ENCODE data around the gene PTPRN2.

PTPRN2 gene

GRCh38 chr7:157890921-157891401, 696.7 kb downstream of the PTPRN2 start:
- Mint-ChIP-seq H3K4me1 (peaks cover 35% of the 10 kb centered on the region), H3K4me3 (no peak overlapping the region), H3K27me3 (no peaks in the 10 kb centered on the region), H3K27ac (peak overlapping the region; percentile 77), H3K9me3 (no peaks in the 10 kb centered on the region), H3K36me3 (no peaks in the 10 kb centered on the region)

- H3K9me3 Mint-ChIP-seq = no peaks in the 10 kb centered on the region
- H3K27ac Mint-ChIP-seq = no peak overlapping the region
- H3K27me3 Mint-ChIP-seq = no peaks in the 10 kb centered on the region
- H3K4me3 Mint-ChIP-seq = no peak overlapping the region
- H3K36me3 Mint-ChIP-seq = no peaks in the 10 kb centered on the region
- peaks cover 39% of the 10 kb centered on the region for H3K4me1 Mint-ChIP-seq
These were observed 698.1 kb downstream of the PTPRN2 start for GRCh38 chr7:157889480-157889879.

GRCh38 chr7:157888579-157888978, 699.0 kb downstream of the PTPRN2 start:
- peaks cover 39% of the 10 kb centered on the region for H3K4me1 Mint-ChIP-seq

GRCh38 chr7:157887400-157887799, 700.2 kb downstream of the PTPRN2 start:
- Mint-ChIP-seq H3K4me1 (peaks cover 39% of the 10 kb centered on the region), H3K4me3 (no peak overlapping the region)

More at GRCh38 chr7:157888579-157888978, 699.0 kb downstream of the PTPRN2 start:
- no peaks in the 10 kb centered on the region for H3K36me3 Mint-ChIP-seq
- no peaks in the 10 kb centered on the region for H3K27me3 Mint-ChIP-seq
- no peaks in the 10 kb centered on the region for H3K9me3 Mint-ChIP-seq
- no peak overlapping the region for H3K27ac Mint-ChIP-seq
- no peak overlapping the region for H3K4me3 Mint-ChIP-seq

GRCh38 chr7:157886711-157887110, 700.9 kb downstream of the PTPRN2 start:
- Mint-ChIP-seq H3K4me3 (no peak overlapping the region), H3K9me3 (no peaks in the 10 kb centered on the region), H3K27ac (no peak overlapping the region), H3K27me3 (no peaks in the 10 kb centered on the region), H3K4me1 (peaks cover 37% of the 10 kb centered on the region), H3K36me3 (no peaks in the 10 kb centered on the region)

More at GRCh38 chr7:157887400-157887799, 700.2 kb downstream of the PTPRN2 start:
- no peaks in the 10 kb centered on the region for H3K36me3 Mint-ChIP-seq
- H3K27ac Mint-ChIP-seq = no peak overlapping the region
- no peaks in the 10 kb centered on the region for H3K27me3 Mint-ChIP-seq
- no peaks in the 10 kb centered on the region for H3K9me3 Mint-ChIP-seq

GRCh38 chr7:157886266-157886665, 701.4 kb downstream of the PTPRN2 start:
- H3K27ac Mint-ChIP-seq = no peak overlapping the region

GRCh38 chr7:157885140-157885539, 702.5 kb downstream of the PTPRN2 start:
- peaks cover 5% of the 10 kb centered on the region for H3K36me3 Mint-ChIP-seq
- H3K9me3 Mint-ChIP-seq = no peaks in the 10 kb centered on the region
- no peaks in the 10 kb centered on the region for H3K27me3 Mint-ChIP-seq
- no peak overlapping the region for H3K27ac Mint-ChIP-seq
- H3K4me1 Mint-ChIP-seq = peaks cover 31% of the 10 kb centered on the region
- no peak overlapping the region for H3K4me3 Mint-ChIP-seq

More at GRCh38 chr7:157886266-157886665, 701.4 kb downstream of the PTPRN2 start:
- Mint-ChIP-seq H3K4me3 (no peak overlapping the region), H3K4me1 (peaks cover 33% of the 10 kb centered on the region), H3K9me3 (no peaks in the 10 kb centered on the region), H3K27me3 (no peaks in the 10 kb centered on the region), H3K36me3 (no peaks in the 10 kb centered on the region)

GRCh38 chr7:157884461-157885062, 703.1 kb downstream of the PTPRN2 start:
- Mint-ChIP-seq H3K27ac (no peak overlapping the region), H3K36me3 (peaks cover 5% of the 10 kb centered on the region), H3K4me3 (no peak overlapping the region), H3K9me3 (no peaks in the 10 kb centered on the region), H3K4me1 (peaks cover 27% of the 10 kb centered on the region), H3K27me3 (no peaks in the 10 kb centered on the region)

- H3K9me3 Mint-ChIP-seq = no peaks in the 10 kb centered on the region
- peak overlapping the region; percentile 46 for H3K4me3 Mint-ChIP-seq
- no peak overlapping the region for H3K27ac Mint-ChIP-seq
- peaks cover 5% of the 10 kb centered on the region for H3K36me3 Mint-ChIP-seq
- no peaks in the 10 kb centered on the region for H3K27me3 Mint-ChIP-seq
- H3K4me1 Mint-ChIP-seq = peaks cover 18% of the 10 kb centered on the region
These were observed 706.4 kb downstream of the PTPRN2 start for GRCh38 chr7:157881048-157881771.

GRCh38 chr7:157879391-157879790, 708.2 kb downstream of the PTPRN2 start:
- Mint-ChIP-seq H3K4me1 (peaks cover 22% of the 10 kb centered on the region), H3K36me3 (peaks cover 5% of the 10 kb centered on the region), H3K9me3 (no peaks in the 10 kb centered on the region), H3K27me3 (no peaks in the 10 kb centered on the region), H3K4me3 (no peak overlapping the region), H3K27ac (no peak overlapping the region)

GRCh38 chr7:157877298-157878090, 710.1 kb downstream of the PTPRN2 start:
- Mint-ChIP-seq H3K9me3 (no peaks in the 10 kb centered on the region), H3K4me1 (peaks cover 35% of the 10 kb centered on the region), H3K4me3 (no peak overlapping the region), H3K27me3 (no peaks in the 10 kb centered on the region), H3K27ac (no peak overlapping the region), H3K36me3 (peaks cover 5% of the 10 kb centered on the region)

GRCh38 chr7:157876469-157877285, 710.9 kb downstream of the PTPRN2 start:
- no peak overlapping the region for H3K27ac Mint-ChIP-seq

GRCh38 chr7:157875230-157876179, 712.1 kb downstream of the PTPRN2 start:
- Mint-ChIP-seq H3K27me3 (no peaks in the 10 kb centered on the region), H3K9me3 (no peaks in the 10 kb centered on the region), H3K27ac (no peak overlapping the region), H3K36me3 (no peaks in the 10 kb centered on the region), H3K4me3 (peak overlapping the region; percentile 70), H3K4me1 (peaks cover 48% of the 10 kb centered on the region)

More at GRCh38 chr7:157876469-157877285, 710.9 kb downstream of the PTPRN2 start:
- H3K36me3 Mint-ChIP-seq = peaks cover 5% of the 10 kb centered on the region
- no peaks in the 10 kb centered on the region for H3K27me3 Mint-ChIP-seq
- H3K9me3 Mint-ChIP-seq = no peaks in the 10 kb centered on the region
- H3K4me1 Mint-ChIP-seq = peaks cover 43% of the 10 kb centered on the region
- H3K4me3 Mint-ChIP-seq = no peak overlapping the region

- no peaks in the 10 kb centered on the region for H3K36me3 Mint-ChIP-seq
- H3K27ac Mint-ChIP-seq = peak overlapping the region; percentile 14
These were observed 712.8 kb downstream of the PTPRN2 start for GRCh38 chr7:157874870-157875229.

More at GRCh38 chr7:157874870-157875229, 712.8 kb downstream of the PTPRN2 start:
- Mint-ChIP-seq H3K4me3 (peak overlapping the region; percentile 70), H3K27me3 (no peaks in the 10 kb centered on the region), H3K9me3 (no peaks in the 10 kb centered on the region), H3K4me1 (peaks cover 50% of the 10 kb centered on the region)
